ENCODE results near the gene HOXA3. TPM values are rescaled to one million over a fixed set of nuclear protein-coding genes. Genes with fewer than 3 reads are reported as not detected.

HOXA3 gene
- total RNA-seq, 1 experiment from 2014 or later: not detected

GRCh38 chr7:27123007-27123476 is 29.3 kb downstream of the HOXA3 start:
- Mint-ChIP-seq H3K4me3 (no peak overlapping the region), H3K36me3 (ENCODE audit: insufficient read depth in 1 of 3, low read depth in 3 of 3) (peaks cover 0 to 5% (median 0%) of the 10 kb centered on the region in 3 experiments; a peak in 1 of 7 replicates), H3K4me1 (peaks cover 0 to 12% of the 10 kb centered on the region in 2 experiments; a peak in 1 of 4 replicates), H3K9me3 (peaks cover 9 to 13% of the 10 kb centered on the region in 2 experiments; a peak in 4 of 5 replicates), H3K27me3 (ENCODE audit: low read depth) (peaks cover 100% of the 10 kb centered on the region), H3K27ac (no peak overlapping the region)
- TF ChIP-seq, protein P1, sequence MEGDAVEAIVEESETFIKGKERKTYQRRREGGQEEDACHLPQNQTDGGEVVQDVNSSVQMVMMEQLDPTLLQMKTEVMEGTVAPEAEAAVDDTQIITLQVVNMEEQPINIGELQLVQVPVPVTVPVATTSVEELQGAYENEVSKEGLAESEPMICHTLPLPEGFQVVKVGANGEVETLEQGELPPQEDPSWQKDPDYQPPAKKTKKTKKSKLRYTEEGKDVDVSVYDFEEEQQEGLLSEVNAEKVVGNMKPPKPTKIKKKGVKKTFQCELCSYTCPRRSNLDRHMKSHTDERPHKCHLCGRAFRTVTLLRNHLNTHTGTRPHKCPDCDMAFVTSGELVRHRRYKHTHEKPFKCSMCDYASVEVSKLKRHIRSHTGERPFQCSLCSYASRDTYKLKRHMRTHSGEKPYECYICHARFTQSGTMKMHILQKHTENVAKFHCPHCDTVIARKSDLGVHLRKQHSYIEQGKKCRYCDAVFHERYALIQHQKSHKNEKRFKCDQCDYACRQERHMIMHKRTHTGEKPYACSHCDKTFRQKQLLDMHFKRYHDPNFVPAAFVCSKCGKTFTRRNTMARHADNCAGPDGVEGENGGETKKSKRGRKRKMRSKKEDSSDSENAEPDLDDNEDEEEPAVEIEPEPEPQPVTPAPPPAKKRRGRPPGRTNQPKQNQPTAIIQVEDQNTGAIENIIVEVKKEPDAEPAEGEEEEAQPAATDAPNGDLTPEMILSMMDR (conservative IDR thresholded peaks at IDR 0.05): no peak
- no peak overlapping the region for H3K27ac ChIP-seq (ENCODE audit: insufficient read length, low read depth, low read length)
- no peak overlapping the region for H2BK120ac ChIP-seq (ENCODE audit: low read depth, low read length, poor library complexity, severe bottlenecking)
- no CpG with 5 or more reads among the region's 14 CpGs for WGBS (ENCODE audit: extremely low coverage, insufficient read length, low lambda C conversion rate)
- peaks cover 100% of the 10 kb centered on the region for H3K27me3 ChIP-seq (ENCODE audit: insufficient read depth, low read length)
- no peak overlapping the region for H3K9ac ChIP-seq (ENCODE audit: extremely low read depth, insufficient read length, low read length)
- no peak overlapping the region for H2AK5ac ChIP-seq (ENCODE audit: insufficient read length, low read length)
- H2BK12ac ChIP-seq (ENCODE audit: insufficient read length, low read depth, low read length): no peak overlapping the region
- no peak overlapping the region for H2BK20ac ChIP-seq (ENCODE audit: low read depth, low read length, poor library complexity, severe bottlenecking)
- no peak overlapping the region for H2BK5ac ChIP-seq (ENCODE audit: insufficient read length, low read length)
- H3K79me2 ChIP-seq (ENCODE audit: insufficient read depth, low read length): no peaks in the 10 kb centered on the region
- no peak overlapping the region for H3K56ac ChIP-seq (ENCODE audit: insufficient read length, low read depth, low read length)
- H4K5ac ChIP-seq (ENCODE audit: insufficient read length, low read depth, low read length): no peak overlapping the region
- no peak overlapping the region for H3K4me2 ChIP-seq (ENCODE audit: insufficient read depth, insufficient read length, low read length)
- no peak overlapping the region for H2BK15ac ChIP-seq (ENCODE audit: low read depth, low read length)
- H3K9me3 ChIP-seq (ENCODE audit: control insufficient read depth, low read depth, low read length): no peaks in the 10 kb centered on the region
- no peak overlapping the region for H3K14ac ChIP-seq (ENCODE audit: insufficient read depth, low read length)
- H3K23me2 ChIP-seq (ENCODE audit: insufficient read length, low read depth, low read length, poor library complexity, severe bottlenecking): no peaks in the 10 kb centered on the region
- no peak overlapping the region for H2AFZ ChIP-seq (ENCODE audit: low read length)
- H4K20me1 ChIP-seq (ENCODE audit: control insufficient read depth, insufficient read depth, insufficient read length): peaks cover 2% of the 10 kb centered on the region
- H3K4me1 ChIP-seq (ENCODE audit: insufficient read depth, low read length): no peaks in the 10 kb centered on the region
- H3K4ac ChIP-seq (ENCODE audit: low read depth, low read length): no peak overlapping the region
- no peak overlapping the region for H4K91ac ChIP-seq (ENCODE audit: insufficient read length, low read depth, low read length)
- no peaks in the 10 kb centered on the region for H3K79me1 ChIP-seq (ENCODE audit: insufficient read depth, low read depth, low read length, poor library complexity, severe bottlenecking)
- no peak overlapping the region for H3T11ph ChIP-seq (ENCODE audit: low read length)
- H4K8ac ChIP-seq (replicated peaks; ENCODE audit: insufficient read length, low read depth, low read length): no peak overlapping the region
- no peak overlapping the region for H3K18ac ChIP-seq (ENCODE audit: insufficient read length, low read depth, low read length)
- no peak for DNase-seq
- no peak overlapping the region for H3K23ac ChIP-seq (ENCODE audit: insufficient read length, low read depth, low read length)

Data from H9 (cell line).